Spinal cord (tissue), 10 donors: Measurements from ENCODE around the gene RNF13. TPM values are rescaled to one million over a fixed set of nuclear protein-coding genes. Genes with fewer than 3 reads are reported as not detected.

Experiments used
- DNase-seq, 6 donors: peaks; one replicate each; pipeline versions ENCODE4 v3.0.0 to v3.0.0-alpha.2; 2013 to 2015; ENCODE audit warnings: low spot score in 6 of 6, low read depth in 4 of 6
- H3K27ac ChIP-seq: one replicate; pipeline ENCODE4 v1.5.1; 2013; ENCODE audit warnings: low read depth, low read length, control low read depth
- H3K27me3 ChIP-seq: one replicate; pipeline ENCODE4 v1.6.1; 2013; ENCODE audit warnings: low read length; ENCODE audit not compliant: control insufficient read depth, insufficient read depth
- H3K36me3 ChIP-seq: one replicate; pipeline ENCODE4 v1.6.1; 2013; ENCODE audit warnings: low read length; ENCODE audit not compliant: control insufficient read depth, insufficient read depth
- H3K4me1 ChIP-seq: one replicate; pipeline ENCODE4 v1.6.1; 2013; ENCODE audit warnings: low read length; ENCODE audit not compliant: control insufficient read depth, insufficient read depth
- H3K4me3 ChIP-seq: one replicate; pipeline ENCODE4 v1.5.1; 2013; ENCODE audit warnings: low read depth, low read length, control low read depth
- H3K9me3 ChIP-seq: one replicate; pipeline ENCODE4 v1.6.1; 2013; ENCODE audit warnings: low read length; ENCODE audit not compliant: control insufficient read depth, insufficient read depth
- WGBS: methylation state at CpG from one replicate; pipeline ENCODE4 v1.1.5; 2013; ENCODE audit warnings: missing lambda C conversion rate; ENCODE audit not compliant: insufficient coverage; 5-methylcytosine and 5-hydroxymethylcytosine counted together
- polyA plus RNA-seq, 2 donors: library from polyadenylated mRNA; unstranded; fragments of 120-200 nt; gene quantifications; one replicate each; pipeline ENCODE4 v1.2.1, GENCODE V29; 2013; ENCODE audit not compliant: insufficient read length in 2 of 2
- total RNA-seq, 2 donors: library from RNA; depleted of rRNA in 1 of 2; stranded (reverse); fragments of 120-200 nt in 1 of 2; fragments of >200 nt in 1 of 2; gene quantifications; one replicate each; pipeline versions ENCODE4 v1.2.3 to v1.2.4, GENCODE V29; 2013 to 2014
- donor health status: healthy.

Gene RNF13
- total and polyA plus RNA-seq, 4 donors: 95.0 to 260 (median 116) TPM

GRCh38 chr3:149772861-149773260 is 40.2 kb upstream of the RNF13 start:
- no peaks in the 10 kb centered on the region for H3K36me3 ChIP-seq
- no peaks in the 10 kb centered on the region for H3K27me3 ChIP-seq
- H3K4me3 ChIP-seq: no peak overlapping the region
- H3K9me3 ChIP-seq: no peaks in the 10 kb centered on the region
- no peak overlapping the region for H3K27ac ChIP-seq
- WGBS: no CpG with 5 or more reads among the region's 2 CpGs
- no peak for DNase-seq
- H3K4me1 ChIP-seq: peaks cover 1% of the 10 kb centered on the region

GRCh38 chr3:149776170-149776569 is 36.8 kb upstream of the RNF13 start:
- Histone ChIP-seq H3K36me3 (no peaks in the 10 kb centered on the region), H3K27ac (no peak overlapping the region), H3K4me3 (no peak overlapping the region), H3K27me3 (no peaks in the 10 kb centered on the region), H3K4me1 (no peaks in the 10 kb centered on the region), H3K9me3 (no peaks in the 10 kb centered on the region)
- WGBS: 82% methylated on average over 1 of the region's 1 CpG
- DNase-seq: no peak

DNA sequence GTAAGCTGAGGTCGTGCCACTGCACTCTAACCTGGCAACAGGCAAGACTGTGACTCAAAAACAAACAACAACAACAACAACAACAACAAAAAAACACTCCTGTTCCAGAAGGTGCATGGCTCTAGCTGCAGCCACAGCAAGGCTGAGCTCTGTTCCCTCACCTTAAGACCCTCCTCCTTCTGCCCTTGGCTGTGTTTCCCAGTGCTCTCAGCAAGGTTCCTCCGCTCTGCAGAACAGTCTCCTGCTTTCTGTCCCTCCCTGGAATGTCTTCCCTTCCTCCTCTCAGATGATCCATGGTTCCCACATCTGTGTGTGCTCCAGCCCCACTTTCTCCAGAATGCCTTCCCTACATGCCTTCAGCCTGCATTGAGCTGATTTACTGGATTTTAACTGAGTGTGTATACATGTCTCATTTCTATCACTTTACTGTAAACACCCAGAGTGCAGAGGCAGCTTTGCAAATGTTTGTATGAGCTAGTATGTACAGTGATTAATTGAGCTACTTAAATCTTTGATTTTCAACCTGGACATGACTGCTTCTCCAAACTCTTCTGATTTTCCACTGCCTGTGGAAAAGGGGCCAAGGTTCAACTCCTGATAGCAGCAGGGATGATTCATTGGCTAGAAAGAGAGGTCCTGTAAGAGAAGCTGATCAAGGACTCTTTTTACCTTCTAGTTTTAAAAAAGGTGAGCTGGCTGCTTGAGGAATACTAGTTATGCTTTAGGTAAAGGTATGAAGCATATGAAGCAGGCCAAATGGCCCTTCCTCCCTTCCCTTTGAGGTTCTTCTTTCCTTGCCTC is 35.4 kb upstream of the RNF13 start:
- Histone ChIP-seq H3K9me3 (no peaks in the 10 kb centered on the region), H3K4me3 (no peak overlapping the region), H3K36me3 (no peaks in the 10 kb centered on the region), H3K27ac (no peak overlapping the region), H3K27me3 (no peaks in the 10 kb centered on the region), H3K4me1 (no peaks in the 10 kb centered on the region)
- WGBS: 67% methylated on average over 2 of the region's 2 CpGs
- DNase-seq: no peak

- Histone ChIP-seq H3K27me3 (no peaks in the 10 kb centered on the region), H3K36me3 (no peaks in the 10 kb centered on the region), H3K9me3 (no peaks in the 10 kb centered on the region), H3K4me3 (no peak overlapping the region), H3K27ac (no peak overlapping the region), H3K4me1 (no peaks in the 10 kb centered on the region)
- no peak for DNase-seq
- WGBS: 81% methylated on average over 3 of the region's 4 CpGs
These were observed 31.8 kb upstream of the RNF13 start for GRCh38 chr3:149781211-149781610.

GRCh38 chr3:149781741-149782140 is 31.3 kb upstream of the RNF13 start:
- no CpG with 5 or more reads among the region's 3 CpGs for WGBS
- H3K4me3 ChIP-seq: no peak overlapping the region
- no peak for DNase-seq
- H3K27me3 ChIP-seq: no peaks in the 10 kb centered on the region
- H3K9me3 ChIP-seq: no peaks in the 10 kb centered on the region
- H3K36me3 ChIP-seq: no peaks in the 10 kb centered on the region
- no peak overlapping the region for H3K27ac ChIP-seq
- no peaks in the 10 kb centered on the region for H3K4me1 ChIP-seq

GRCh38 chr3:149783576-149783975 is 29.4 kb upstream of the RNF13 start:
- Histone ChIP-seq H3K36me3 (no peaks in the 10 kb centered on the region), H3K27ac (no peak overlapping the region), H3K27me3 (no peaks in the 10 kb centered on the region), H3K4me1 (no peaks in the 10 kb centered on the region), H3K4me3 (no peak overlapping the region), H3K9me3 (no peaks in the 10 kb centered on the region)
- no peak for DNase-seq

GRCh38 chr3:149784064-149784704 is 28.8 kb upstream of the RNF13 start:
- no peaks in the 10 kb centered on the region for H3K9me3 ChIP-seq
- H3K4me3 ChIP-seq: no peak overlapping the region
- no peak overlapping the region for H3K27ac ChIP-seq
- H3K4me1 ChIP-seq: no peaks in the 10 kb centered on the region
- no peak for DNase-seq
- 86% methylated on average over 4 of the region's 5 CpGs for WGBS
- no peaks in the 10 kb centered on the region for H3K27me3 ChIP-seq
- no peaks in the 10 kb centered on the region for H3K36me3 ChIP-seq

GRCh38 chr3:149790268-149790667 is 22.7 kb upstream of the RNF13 start:
- H3K9me3 ChIP-seq: no peaks in the 10 kb centered on the region
- WGBS: no CpG with 5 or more reads among the region's 2 CpGs
- no peaks in the 10 kb centered on the region for H3K27me3 ChIP-seq
- no peak overlapping the region for H3K27ac ChIP-seq
- DNase-seq: no peak
- no peak overlapping the region for H3K4me3 ChIP-seq
- no peaks in the 10 kb centered on the region for H3K4me1 ChIP-seq
- no peaks in the 10 kb centered on the region for H3K36me3 ChIP-seq

DNA sequence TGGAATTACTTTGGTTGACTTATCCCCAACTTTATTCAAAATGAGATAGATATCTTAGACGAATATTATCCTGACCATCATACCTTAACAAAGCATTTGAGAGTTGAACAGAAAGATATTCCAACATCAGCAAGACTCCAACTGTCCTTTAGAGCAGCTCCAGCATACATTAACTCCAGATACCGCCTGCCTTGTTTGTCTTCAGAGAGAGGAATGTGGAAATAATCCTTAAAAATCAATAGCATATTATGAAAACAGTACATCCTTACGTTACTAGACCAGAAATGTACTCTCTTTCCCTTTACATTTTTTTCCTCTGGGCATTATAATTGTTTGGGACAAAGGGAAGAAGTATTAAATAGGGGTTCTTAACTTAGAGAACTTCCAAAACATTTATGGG is 22.3 kb upstream of the RNF13 start:
- no peaks in the 10 kb centered on the region for H3K27me3 ChIP-seq
- no peaks in the 10 kb centered on the region for H3K36me3 ChIP-seq
- no peak overlapping the region for H3K27ac ChIP-seq
- DNase-seq: no peak
- H3K9me3 ChIP-seq: no peaks in the 10 kb centered on the region
- WGBS: no CpG with 5 or more reads among the region's 3 CpGs
- no peak overlapping the region for H3K4me3 ChIP-seq
- H3K4me1 ChIP-seq: no peaks in the 10 kb centered on the region
